Astrocyte (in vitro differentiated cells and primary cell): Measurements from ENCODE around the gene JAG2. TPM values are rescaled to one million over a fixed set of nuclear protein-coding genes. Genes with fewer than 3 reads are reported as not detected.

ENCODE experiments used
- DNase-seq: peaks from one replicate; pipeline ENCODE4 v3.0.0-alpha.2; 2010; ENCODE audit warnings: low read depth
- FAIRE-seq: peaks from 2 replicates; lab custom pipeline; 2011; peaks lifted over from hg19 to GRCh38; lab: Jason Lieb, UNC
- H2AFZ ChIP-seq: 2 replicates; pipeline ENCODE4 v1.6.0; 2012; ENCODE audit warnings: low read depth, low read length, inconsistent platforms
- H3K27ac ChIP-seq: 2 replicates; pipeline ENCODE4 v1.5.1; 2011; ENCODE audit warnings: low read depth, low read length, inconsistent platforms
- H3K27me3 ChIP-seq: 2 replicates; pipeline ENCODE4 v1.6.0; 2011; ENCODE audit warnings: low read length, inconsistent platforms; ENCODE audit not compliant: insufficient read depth
- H3K36me3 ChIP-seq: 2 replicates; pipeline ENCODE4 v1.5.1; 2011; ENCODE audit warnings: low read length, inconsistent platforms; ENCODE audit not compliant: insufficient read depth
- H3K4me1 ChIP-seq: 2 replicates; pipeline ENCODE4 v1.5.1; 2011; ENCODE audit warnings: low read length, inconsistent platforms; ENCODE audit not compliant: insufficient read depth
- H3K4me2 ChIP-seq: 2 replicates; pipeline ENCODE4 v1.6.0; 2012; ENCODE audit warnings: low read length, inconsistent platforms
- H3K4me3 ChIP-seq: 2 replicates; pipeline ENCODE4 v1.5.1; 2011; ENCODE audit warnings: low read depth, mild to moderate bottlenecking, low read length, inconsistent platforms; ENCODE audit not compliant: insufficient read depth
- H3K79me2 ChIP-seq: 2 replicates; pipeline ENCODE4 v1.6.0; 2012; ENCODE audit warnings: mild to moderate bottlenecking, low read length, inconsistent platforms; ENCODE audit not compliant: insufficient read depth
- H3K9ac ChIP-seq: 2 replicates; pipeline ENCODE4 v1.6.0; 2012; ENCODE audit warnings: mild to moderate bottlenecking, low read length, inconsistent platforms
- H3K9me3 ChIP-seq: 2 replicates; pipeline ENCODE4 v1.5.1; 2012; ENCODE audit warnings: low read depth, mild to moderate bottlenecking, low read length, inconsistent platforms; ENCODE audit not compliant: insufficient read depth
- H4K20me1 ChIP-seq: 2 replicates; pipeline ENCODE4 v1.6.0; 2012; ENCODE audit warnings: low read length, inconsistent platforms; ENCODE audit not compliant: insufficient read depth
- H3K27ac Mint-ChIP-seq: one replicate; pipeline ENCODE4 v1.8.0; 2021; ENCODE audit warnings: mild to moderate bottlenecking, mixed read lengths; ENCODE audit not compliant: unreplicated experiment
- H3K27me3 Mint-ChIP-seq: one replicate; pipeline ENCODE4 v1.8.0; 2021; ENCODE audit warnings: low read depth, mixed read lengths; ENCODE audit not compliant: unreplicated experiment
- H3K36me3 Mint-ChIP-seq: one replicate; pipeline ENCODE4 v1.8.0; 2021; ENCODE audit warnings: low read depth, mixed read lengths; ENCODE audit not compliant: unreplicated experiment
- H3K4me1 Mint-ChIP-seq: one replicate; pipeline ENCODE4 v1.8.0; 2021; ENCODE audit warnings: low read depth, mixed read lengths; ENCODE audit not compliant: unreplicated experiment
- H3K4me3 Mint-ChIP-seq: one replicate; pipeline ENCODE4 v1.8.0; 2021; ENCODE audit warnings: mild to moderate bottlenecking, moderate library complexity, mixed read lengths; ENCODE audit not compliant: unreplicated experiment
- H3K9me3 Mint-ChIP-seq: one replicate; pipeline ENCODE4 v1.8.0; 2021; ENCODE audit warnings: mild to moderate bottlenecking, mixed read lengths; ENCODE audit not compliant: unreplicated experiment
- EZH2 ChIP-seq: IDR thresholded peaks from 2 replicates; pipeline ENCODE4 v1.6.1; 2012; ENCODE audit warnings: mild to moderate bottlenecking, low read length, inconsistent platforms; ENCODE audit not compliant: insufficient read depth
- microRNA-seq: library from miRNA; unstranded; fragments of <30 nt; microRNA quantifications from one replicate; pipeline ENCODE4 v1.2.0, GENCODE V29; 2020
- total RNA-seq: library from RNA; stranded (reverse); gene quantifications from 2 replicates; pipeline ENCODE4 v1.2.1, GENCODE V29; 2021
- TF ChIP-seq, protein P1 (sequence below): IDR thresholded peaks from 2 replicates; pipeline ENCODE4 v1.5.1; 2011; ENCODE audit warnings: low read depth, mild to moderate bottlenecking, inconsistent platforms, low read length, moderate library complexity; ENCODE audit not compliant: insufficient read depth

Gene JAG2
- total RNA-seq, 1 donor from 2014 or later, result 6.6 TPM

- no peak overlapping the region for H2AFZ ChIP-seq
- H3K4me2 ChIP-seq, result peak overlapping the region; percentile 99
- H3K4me3 ChIP-seq, result no peak overlapping the region
- DNase-seq (no peak), FAIRE-seq (no peak)
- H3K27ac Mint-ChIP-seq, result no peak overlapping the region
- H3K4me1 ChIP-seq, result peaks cover 39% of the 10 kb centered on the region
- H3K36me3 ChIP-seq, result no peaks in the 10 kb centered on the region
- TF ChIP-seq, protein P1, sequence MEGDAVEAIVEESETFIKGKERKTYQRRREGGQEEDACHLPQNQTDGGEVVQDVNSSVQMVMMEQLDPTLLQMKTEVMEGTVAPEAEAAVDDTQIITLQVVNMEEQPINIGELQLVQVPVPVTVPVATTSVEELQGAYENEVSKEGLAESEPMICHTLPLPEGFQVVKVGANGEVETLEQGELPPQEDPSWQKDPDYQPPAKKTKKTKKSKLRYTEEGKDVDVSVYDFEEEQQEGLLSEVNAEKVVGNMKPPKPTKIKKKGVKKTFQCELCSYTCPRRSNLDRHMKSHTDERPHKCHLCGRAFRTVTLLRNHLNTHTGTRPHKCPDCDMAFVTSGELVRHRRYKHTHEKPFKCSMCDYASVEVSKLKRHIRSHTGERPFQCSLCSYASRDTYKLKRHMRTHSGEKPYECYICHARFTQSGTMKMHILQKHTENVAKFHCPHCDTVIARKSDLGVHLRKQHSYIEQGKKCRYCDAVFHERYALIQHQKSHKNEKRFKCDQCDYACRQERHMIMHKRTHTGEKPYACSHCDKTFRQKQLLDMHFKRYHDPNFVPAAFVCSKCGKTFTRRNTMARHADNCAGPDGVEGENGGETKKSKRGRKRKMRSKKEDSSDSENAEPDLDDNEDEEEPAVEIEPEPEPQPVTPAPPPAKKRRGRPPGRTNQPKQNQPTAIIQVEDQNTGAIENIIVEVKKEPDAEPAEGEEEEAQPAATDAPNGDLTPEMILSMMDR, result no peak
- no peak for TF ChIP-seq EZH2
- peaks cover 8% of the 10 kb centered on the region for H3K4me1 Mint-ChIP-seq
- H4K20me1 ChIP-seq, result peaks cover 16% of the 10 kb centered on the region
- H3K27me3 ChIP-seq, result no peaks in the 10 kb centered on the region
- no peaks in the 10 kb centered on the region for H3K9me3 ChIP-seq
- H3K9ac ChIP-seq, result peak overlapping the region; percentile 30
- H3K79me2 ChIP-seq, result no peaks in the 10 kb centered on the region
- H3K9me3 Mint-ChIP-seq, result no peaks in the 10 kb centered on the region
- H3K27ac ChIP-seq, result no peak overlapping the region
- no peak overlapping the region for H3K4me3 Mint-ChIP-seq
- peaks cover 7% of the 10 kb centered on the region for H3K27me3 Mint-ChIP-seq
- H3K36me3 Mint-ChIP-seq, result peaks cover 4% of the 10 kb centered on the region
Observed at GRCh38 chr14:105091517-105092170, 76.9 kb downstream of the JAG2 start.

DNA sequence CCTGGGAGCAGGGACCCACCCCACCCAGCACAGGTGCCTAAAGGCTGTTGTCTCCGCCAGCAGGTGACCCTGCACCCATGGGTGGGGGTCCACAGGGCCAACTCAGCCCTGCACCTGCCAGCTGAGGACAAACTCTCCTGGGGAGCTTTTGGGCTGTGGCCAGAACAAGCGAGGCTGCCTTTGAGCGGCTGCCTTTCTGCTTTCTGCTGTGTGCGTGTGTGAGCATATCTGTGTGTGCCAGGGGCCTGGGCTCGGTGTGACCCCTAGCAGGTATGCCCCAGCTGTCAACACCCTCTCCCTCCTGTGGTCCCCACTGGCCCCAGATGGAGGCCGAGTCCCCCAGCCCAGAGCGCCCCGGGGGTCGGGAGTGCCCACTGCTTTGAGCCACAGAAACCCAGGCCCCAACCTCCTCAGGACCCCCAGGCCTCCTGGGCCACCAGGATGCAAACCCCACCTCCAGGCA is 77.5 kb downstream of the JAG2 start:
- peaks cover 8% of the 10 kb centered on the region for H3K4me1 Mint-ChIP-seq
- H3K4me2 ChIP-seq, result peak overlapping the region; percentile 99

More for the DNA sequence above, 77.5 kb downstream of the JAG2 start:
- Mint-ChIP-seq H3K27ac (no peak overlapping the region), H3K27me3 (peaks cover 4% of the 10 kb centered on the region), H3K36me3 (peaks cover 4% of the 10 kb centered on the region), H3K9me3 (no peaks in the 10 kb centered on the region), H3K4me3 (no peak overlapping the region)
- Histone ChIP-seq H3K27me3 (no peaks in the 10 kb centered on the region), H3K9me3 (no peaks in the 10 kb centered on the region), H3K9ac (no peak overlapping the region), H4K20me1 (peaks cover 16% of the 10 kb centered on the region), H3K27ac (no peak overlapping the region), H2AFZ (no peak overlapping the region), H3K4me3 (no peak overlapping the region), H3K79me2 (no peaks in the 10 kb centered on the region), H3K36me3 (no peaks in the 10 kb centered on the region), H3K4me1 (peaks cover 42% of the 10 kb centered on the region)
- TF ChIP-seq, protein P1, result no peak
- no peak for TF ChIP-seq EZH2
- DNase-seq, result no peak
- FAIRE-seq, result no peak

Small RNAs within 50 kb of the gene (microRNA-seq; reads per million reads assigned to microRNA genes)
- 0.82 reads per million for gene MIR6765

Other genes starting within 250 kb of the JAG2 start
- gene PLD4, start 243.9 kb downstream of the JAG2 start, total RNA-seq, result 0.14 and 0.60 TPM in 2 replicates
- gene AHNAK2, start 190.4 kb downstream of the JAG2 start, total RNA-seq, result 34.3 and 44.7 TPM in 2 replicates
- gene CLBA1, start 183.0 kb downstream of the JAG2 start, total RNA-seq, result 6.3 and 7.2 TPM in 2 replicates
- 8.7 and 11.3 TPM in 2 replicates for gene CDCA4, start 147.7 kb downstream of the JAG2 start, total RNA-seq
- 1.7 and 2.2 TPM in 2 replicates for gene GPR132, start 103.3 kb downstream of the JAG2 start, total RNA-seq
- 11.9 and 17.5 TPM in 2 replicates for gene NUDT14, start 12.5 kb upstream of the JAG2 start, total RNA-seq
- 23.8 and 25.1 TPM in 2 replicates for gene BTBD6, start 79.8 kb upstream of the JAG2 start, total RNA-seq
- 20.5 and 21.5 TPM in 2 replicates for gene BRF1, start 132.2 kb upstream of the JAG2 start, total RNA-seq
- 49.7 and 51.0 TPM in 2 replicates for gene PACS2, start 146.0 kb upstream of the JAG2 start, total RNA-seq
- gene TEX22, start 229.8 kb upstream of the JAG2 start, total RNA-seq, result 1.2 and 2.5 TPM in 2 replicates